ENCODE measurements around the gene GLIS1.

Gene GLIS1

DNA sequence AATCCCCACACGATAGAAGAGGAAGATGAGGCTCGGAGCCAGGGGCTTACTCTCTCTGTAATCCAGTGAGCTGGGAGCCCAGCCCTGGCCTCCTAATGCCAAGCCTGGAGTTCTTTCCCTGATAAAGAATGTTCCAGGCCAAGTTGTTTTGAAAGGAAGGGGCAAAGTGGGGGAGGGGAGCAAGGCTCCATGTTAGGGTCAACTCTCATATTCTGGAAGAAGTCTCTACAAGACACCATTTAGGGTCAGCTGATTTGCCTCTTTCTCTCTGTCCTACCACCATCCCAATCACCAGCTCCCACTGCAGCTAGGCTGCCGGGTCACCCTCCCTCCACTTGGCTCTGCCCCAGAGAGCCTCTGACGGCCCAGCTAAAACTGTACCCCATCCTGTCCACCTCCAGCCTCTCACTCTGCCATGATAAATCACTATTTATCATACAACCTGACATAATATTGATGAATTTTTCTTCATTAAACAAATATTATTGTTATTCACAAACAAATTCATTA is 95.0 kb downstream of the GLIS1 start:
- Histone ChIP-seq H3K9me3 (ENCODE audit: insufficient read depth, low read length, severe bottlenecking) (no peaks in the 10 kb centered on the region), H2AFZ (ENCODE audit: low read depth, low read length) (no peak overlapping the region), H3K79me2 (ENCODE audit: insufficient read depth, low read length) (no peaks in the 10 kb centered on the region), H3K27me3 (ENCODE audit: insufficient read depth, low read length, poor library complexity) (peaks cover 6% of the 10 kb centered on the region), H3K36me3 (ENCODE audit: insufficient read depth, low read length) (no peaks in the 10 kb centered on the region), H3K4me3 (ENCODE audit: low read depth in 1 of 2, low read length in 2 of 2) (no peak overlapping the region), H3K4me2 (ENCODE audit: insufficient read depth, low read length) (no peak overlapping the region), H3K9ac (ENCODE audit: low read depth, low read length) (no peak overlapping the region), H3K27ac (ENCODE audit: low read length) (no peak overlapping the region), H4K20me1 (ENCODE audit: insufficient read depth, low read length) (no peaks in the 10 kb centered on the region), H3K4me1 (ENCODE audit: insufficient read depth, low read length) (no peaks in the 10 kb centered on the region)
- no peak for ATAC-seq (ENCODE audit: insufficient read depth, low read depth)
- DNase-seq: no peak
- no peak for TF ChIP-seq EZH2 (IDR thresholded peaks at IDR 0.05; ENCODE audit: borderline replicate concordance, low read depth, low read length, severe bottlenecking)
- TF ChIP-seq, protein P1, sequence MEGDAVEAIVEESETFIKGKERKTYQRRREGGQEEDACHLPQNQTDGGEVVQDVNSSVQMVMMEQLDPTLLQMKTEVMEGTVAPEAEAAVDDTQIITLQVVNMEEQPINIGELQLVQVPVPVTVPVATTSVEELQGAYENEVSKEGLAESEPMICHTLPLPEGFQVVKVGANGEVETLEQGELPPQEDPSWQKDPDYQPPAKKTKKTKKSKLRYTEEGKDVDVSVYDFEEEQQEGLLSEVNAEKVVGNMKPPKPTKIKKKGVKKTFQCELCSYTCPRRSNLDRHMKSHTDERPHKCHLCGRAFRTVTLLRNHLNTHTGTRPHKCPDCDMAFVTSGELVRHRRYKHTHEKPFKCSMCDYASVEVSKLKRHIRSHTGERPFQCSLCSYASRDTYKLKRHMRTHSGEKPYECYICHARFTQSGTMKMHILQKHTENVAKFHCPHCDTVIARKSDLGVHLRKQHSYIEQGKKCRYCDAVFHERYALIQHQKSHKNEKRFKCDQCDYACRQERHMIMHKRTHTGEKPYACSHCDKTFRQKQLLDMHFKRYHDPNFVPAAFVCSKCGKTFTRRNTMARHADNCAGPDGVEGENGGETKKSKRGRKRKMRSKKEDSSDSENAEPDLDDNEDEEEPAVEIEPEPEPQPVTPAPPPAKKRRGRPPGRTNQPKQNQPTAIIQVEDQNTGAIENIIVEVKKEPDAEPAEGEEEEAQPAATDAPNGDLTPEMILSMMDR (IDR thresholded peaks at IDR 0.05; ENCODE audit: borderline replicate concordance, extremely low read depth, low read length, poor library complexity, severe bottlenecking): no peak

DNA sequence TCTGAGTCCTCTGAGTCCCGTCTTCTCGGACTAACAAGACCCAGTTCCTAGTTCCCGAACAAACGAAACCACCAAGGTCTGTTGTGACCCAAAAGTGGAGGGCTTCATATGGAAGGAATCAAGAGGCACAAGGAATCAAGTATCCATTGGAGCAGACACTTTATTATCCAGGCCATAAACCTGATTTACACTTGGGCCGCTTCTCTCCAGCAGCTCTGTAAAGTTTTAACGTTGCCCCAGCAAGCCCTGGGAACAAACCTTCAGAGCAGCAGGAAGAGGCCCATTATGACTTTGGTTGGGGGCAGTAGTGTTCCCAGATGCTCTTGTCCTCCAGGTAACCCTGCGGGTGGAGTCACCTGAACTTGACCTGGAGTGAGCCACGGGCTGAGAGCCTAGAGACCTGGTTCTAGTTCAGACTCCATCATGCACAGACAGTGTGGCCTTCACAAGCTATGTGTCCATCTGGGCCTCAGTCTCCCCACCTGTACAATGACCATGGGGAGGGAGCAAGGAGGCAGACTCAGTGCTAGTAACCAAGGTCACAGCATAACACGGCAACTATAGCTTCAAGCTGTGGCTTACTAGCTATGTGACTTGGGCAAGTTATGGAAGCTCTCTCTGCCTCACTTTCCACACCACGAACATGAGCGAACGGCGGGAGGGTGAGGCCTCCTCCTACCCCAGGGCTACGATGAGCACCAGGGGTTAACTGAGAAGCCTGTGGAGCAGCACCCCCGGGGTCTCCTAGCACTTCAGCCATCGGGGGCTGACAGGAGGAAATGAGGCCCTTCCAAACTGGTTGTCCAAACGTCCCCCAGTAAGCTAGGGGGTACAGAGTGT is 95.7 kb downstream of the GLIS1 start:
- H3K27ac ChIP-seq (ENCODE audit: low read length): no peak overlapping the region

DNA sequence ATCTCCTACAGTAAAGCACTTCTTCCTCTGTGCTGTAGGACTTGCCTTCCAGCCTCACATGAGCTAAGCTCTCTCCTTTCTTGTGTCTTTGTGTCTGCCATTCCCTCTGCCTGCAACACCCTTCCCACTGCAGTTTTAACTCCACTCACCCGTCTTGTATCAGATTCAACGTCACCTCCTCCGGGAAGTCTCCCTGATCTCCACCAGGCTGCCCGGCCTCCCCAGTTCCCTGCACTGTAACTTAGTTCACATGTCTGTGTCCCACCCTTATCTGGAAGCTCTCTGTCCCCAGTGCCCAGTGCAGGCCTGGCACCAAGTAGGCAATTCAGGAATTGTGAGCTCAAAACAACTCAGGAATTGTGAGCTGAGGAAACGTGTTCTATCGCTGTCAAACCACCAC is 96.4 kb downstream of the GLIS1 start:
- no peaks in the 10 kb centered on the region for H3K4me1 ChIP-seq (ENCODE audit: insufficient read depth, low read length)
- TF ChIP-seq EZH2 (IDR thresholded peaks at IDR 0.05; ENCODE audit: borderline replicate concordance, low read depth, low read length, severe bottlenecking): no peak
- TF ChIP-seq, protein P1 (IDR thresholded peaks at IDR 0.05; ENCODE audit: borderline replicate concordance, extremely low read depth, low read length, poor library complexity, severe bottlenecking): no peak
- no peaks in the 10 kb centered on the region for H3K9me3 ChIP-seq (ENCODE audit: insufficient read depth, low read length, severe bottlenecking)
- no peaks in the 10 kb centered on the region for H4K20me1 ChIP-seq (ENCODE audit: insufficient read depth, low read length)
- H3K36me3 ChIP-seq (ENCODE audit: insufficient read depth, low read length): no peaks in the 10 kb centered on the region
- no peak for ATAC-seq (ENCODE audit: insufficient read depth, low read depth)
- H3K27ac ChIP-seq (ENCODE audit: low read length): no peak overlapping the region
- H2AFZ ChIP-seq (ENCODE audit: low read depth, low read length): no peak overlapping the region
- no peak overlapping the region for H3K4me3 ChIP-seq (ENCODE audit: low read depth in 1 of 2, low read length in 2 of 2)
- H3K9ac ChIP-seq (ENCODE audit: low read depth, low read length): no peak overlapping the region
- no peak overlapping the region for H3K4me2 ChIP-seq (ENCODE audit: insufficient read depth, low read length)
- peaks cover 6% of the 10 kb centered on the region for H3K27me3 ChIP-seq (ENCODE audit: insufficient read depth, low read length, poor library complexity)
- H3K79me2 ChIP-seq (ENCODE audit: insufficient read depth, low read length): no peaks in the 10 kb centered on the region
- no peak for DNase-seq

More for the DNA sequence above, 95.7 kb downstream of the GLIS1 start:
- Histone ChIP-seq H3K36me3 (ENCODE audit: insufficient read depth, low read length) (no peaks in the 10 kb centered on the region), H3K4me3 (ENCODE audit: low read depth in 1 of 2, low read length in 2 of 2) (no peak overlapping the region), H4K20me1 (ENCODE audit: insufficient read depth, low read length) (no peaks in the 10 kb centered on the region), H3K4me1 (ENCODE audit: insufficient read depth, low read length) (no peaks in the 10 kb centered on the region), H2AFZ (ENCODE audit: low read depth, low read length) (no peak overlapping the region), H3K27me3 (ENCODE audit: insufficient read depth, low read length, poor library complexity) (peaks cover 6% of the 10 kb centered on the region), H3K79me2 (ENCODE audit: insufficient read depth, low read length) (no peaks in the 10 kb centered on the region), H3K9me3 (ENCODE audit: insufficient read depth, low read length, severe bottlenecking) (no peaks in the 10 kb centered on the region), H3K9ac (ENCODE audit: low read depth, low read length) (no peak overlapping the region), H3K4me2 (ENCODE audit: insufficient read depth, low read length) (no peak overlapping the region)
- TF ChIP-seq EZH2 (IDR thresholded peaks at IDR 0.05; ENCODE audit: borderline replicate concordance, low read depth, low read length, severe bottlenecking): no peak
- TF ChIP-seq, protein P1 (IDR thresholded peaks at IDR 0.05; ENCODE audit: borderline replicate concordance, extremely low read depth, low read length, poor library complexity, severe bottlenecking): no peak
- no peak for DNase-seq
- no peak for ATAC-seq (ENCODE audit: insufficient read depth, low read depth)

All from DND-41 (cell line).